ENCODE results near the gene CPLX1.
A peak's percentile ranks its signal among the peaks of the same experiment; 100 is the strongest.
"Not testable (repeated sequence)": the region's sequence is repeated elsewhere in the genome, so short reads cannot be mapped to it uniquely, and the experiment has no call there.

The CPLX1 gene

GRCh38 chr4:819401-820229 lies 6.3 kb downstream of the CPLX1 start:
- no peak for DNase-seq

- DNase-seq: no peak
Measured at GRCh38 chr4:818106-818921, 7.6 kb downstream of the CPLX1 start.

GRCh38 chr4:815464-816146 lies 10.3 kb downstream of the CPLX1 start:
- DNase-seq: no peak

GRCh38 chr4:814312-814850 lies 11.5 kb downstream of the CPLX1 start:
- no peak for DNase-seq

- DNase-seq: no peak
Measured at GRCh38 chr4:813900-814299, 12.0 kb downstream of the CPLX1 start.

GRCh38 chr4:808860-809570 lies 16.9 kb downstream of the CPLX1 start:
- no peak for DNase-seq

GRCh38 chr4:807792-808191 lies 18.1 kb downstream of the CPLX1 start:
- no peak for DNase-seq

GRCh38 chr4:806979-807378 lies 18.9 kb downstream of the CPLX1 start:
- not testable (repeated sequence) for DNase-seq

GRCh38 chr4:804804-805203 lies 21.1 kb downstream of the CPLX1 start:
- DNase-seq: no peak

GRCh38 chr4:803884-804283 lies 22.0 kb downstream of the CPLX1 start:
- DNase-seq: no peak

- no peak for DNase-seq
Measured at GRCh38 chr4:801436-802124, 24.3 kb downstream of the CPLX1 start.

- no peak for DNase-seq
Measured at GRCh38 chr4:797066-797465, 28.9 kb downstream of the CPLX1 start.

GRCh38 chr4:796206-796605 lies 29.7 kb downstream of the CPLX1 start:
- no peak for DNase-seq

GRCh38 chr4:795726-796119 lies 30.2 kb downstream of the CPLX1 start:
- no peak for DNase-seq

- no peak for DNase-seq
Measured at GRCh38 chr4:794900-795725, 30.8 kb downstream of the CPLX1 start.

- DNase-seq: peak; percentile 16
Measured at GRCh38 chr4:793941-794621, 31.8 kb downstream of the CPLX1 start.

GRCh38 chr4:793093-793861 lies 32.7 kb downstream of the CPLX1 start:
- no peak for DNase-seq

GRCh38 chr4:792626-793092 lies 33.3 kb downstream of the CPLX1 start:
- DNase-seq: no peak

- peak; percentile 29 for DNase-seq
Measured at GRCh38 chr4:791898-792625, 33.9 kb downstream of the CPLX1 start.

All from EL (cell line).